Stimulated activated CD4-positive, alpha-beta T cell treated with anti-CD3 and anti-CD28 coated beads, Interleukin-1b, Interleukin-23, amount 100 ng/mL, for 48 hours (primary cell): ENCODE results near the gene ZNF311.
"Not testable (repeated sequence)": the region's sequence is repeated elsewhere in the genome, so short reads cannot be mapped to it uniquely, and the experiment has no call there.

Experiments
- DNase-seq: peaks from one replicate; pipeline ENCODE4 v3.0.0-alpha.2; 2020

The ZNF311 gene

DNA sequence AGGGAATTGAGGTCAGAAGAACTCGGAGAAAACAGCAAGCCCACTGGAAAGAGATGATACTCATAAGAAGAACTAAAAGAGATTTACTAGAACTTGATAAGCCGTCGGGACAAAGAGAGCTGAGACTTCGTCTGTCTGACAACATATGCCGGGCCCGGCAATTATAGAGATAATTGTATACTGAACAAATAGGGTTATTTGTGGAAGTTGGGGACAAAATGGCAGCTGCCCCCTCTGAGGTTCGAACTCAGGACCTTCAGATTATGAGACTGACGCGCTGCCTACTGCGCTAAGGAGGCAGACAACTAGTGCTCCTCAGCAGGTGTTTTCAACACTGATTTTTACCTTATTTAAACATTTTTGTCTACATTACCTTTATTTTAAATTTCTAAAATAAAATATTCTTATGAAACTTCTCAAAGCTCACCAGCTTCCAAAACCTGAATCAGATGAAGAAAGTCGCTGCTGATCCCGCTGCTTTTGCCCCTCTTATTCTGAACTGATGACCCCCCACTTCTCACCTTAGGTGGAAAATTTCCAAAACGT is 52.0 kb downstream of the ZNF311 start:
- peak; percentile 70 for DNase-seq

DNA sequence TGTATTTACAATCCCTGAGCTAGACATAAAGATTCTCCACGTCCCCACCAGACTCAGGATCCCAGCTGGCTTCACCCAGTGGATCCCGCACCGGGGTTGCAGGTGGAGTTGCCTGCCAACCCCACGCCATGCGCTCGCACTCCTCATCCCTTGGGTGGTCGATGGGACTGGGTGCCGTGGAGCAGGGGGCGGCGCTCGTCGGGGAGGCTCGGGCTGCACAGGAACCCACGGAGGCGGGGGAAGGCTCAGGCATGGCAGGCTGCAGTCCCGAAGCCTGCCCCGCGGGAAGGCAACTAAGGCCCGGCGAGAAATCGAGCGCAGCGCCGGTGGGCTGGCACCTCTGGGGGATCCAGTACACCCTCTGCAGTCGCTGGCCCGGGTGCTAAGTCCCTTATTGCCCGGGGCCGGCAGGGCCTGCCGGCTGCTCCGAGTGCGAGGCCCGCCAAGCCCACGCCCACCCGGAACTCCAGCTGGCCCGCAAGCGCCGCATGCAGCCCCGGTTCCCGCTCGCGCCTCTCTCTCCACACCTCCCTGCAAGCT is 55.4 kb downstream of the ZNF311 start:
- DNase-seq: not testable (repeated sequence)

DNA sequence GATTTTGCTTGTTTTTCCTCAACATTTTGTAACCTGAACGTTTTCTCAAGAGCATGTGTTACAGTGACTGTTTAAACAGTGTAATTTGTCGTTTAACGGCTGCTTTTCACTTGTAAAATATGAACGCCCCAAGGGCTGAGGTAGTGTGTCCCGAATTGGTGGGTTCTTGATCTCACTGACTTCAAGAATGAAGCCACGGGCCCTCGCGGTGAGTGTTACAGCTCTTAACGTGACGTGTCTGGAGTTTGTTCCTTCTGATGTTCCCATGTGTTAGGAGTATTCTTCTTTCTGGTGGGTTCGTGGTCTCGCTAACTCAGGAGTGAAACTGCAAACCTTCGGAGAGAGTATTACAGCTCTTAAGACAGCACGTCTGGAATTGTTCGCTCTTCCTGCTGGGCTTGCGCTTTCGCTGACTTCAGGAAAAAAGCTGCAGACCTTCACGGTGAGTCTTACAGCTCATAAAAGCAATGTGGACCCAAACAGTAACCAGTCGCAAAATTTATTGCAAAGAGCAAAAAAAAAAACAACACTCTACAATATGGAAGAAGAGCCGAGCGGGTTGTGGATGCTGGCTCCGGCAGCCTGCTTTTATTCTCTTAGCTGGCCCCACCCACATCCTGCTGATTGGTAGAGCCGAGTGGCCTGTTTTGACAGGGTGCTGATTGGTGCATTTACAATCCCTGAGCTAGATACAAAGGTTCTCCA is 56.2 kb downstream of the ZNF311 start:
- no peak for DNase-seq

DNA sequence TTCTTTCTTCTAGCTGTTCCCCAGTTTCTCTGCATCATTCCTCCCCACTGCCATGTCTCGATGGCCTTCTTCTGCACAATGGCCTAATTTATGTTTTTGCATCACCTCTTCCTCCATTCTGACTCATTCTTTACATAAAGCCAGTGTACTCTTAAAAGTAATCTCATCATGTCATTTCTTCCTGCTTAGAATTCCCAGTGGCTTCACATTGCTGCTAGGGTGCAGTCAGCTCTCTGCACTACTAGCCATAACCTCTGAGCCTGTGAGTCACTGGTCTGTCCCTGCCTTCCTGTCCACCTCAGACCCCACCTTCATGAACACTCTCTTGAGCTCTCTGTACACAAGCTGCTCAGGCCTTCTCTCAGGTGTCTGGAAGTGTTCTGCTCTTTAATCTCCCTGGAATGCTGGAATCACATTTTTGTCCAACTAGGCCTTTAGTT is 57.3 kb downstream of the ZNF311 start:
- DNase-seq: no peak

DNA sequence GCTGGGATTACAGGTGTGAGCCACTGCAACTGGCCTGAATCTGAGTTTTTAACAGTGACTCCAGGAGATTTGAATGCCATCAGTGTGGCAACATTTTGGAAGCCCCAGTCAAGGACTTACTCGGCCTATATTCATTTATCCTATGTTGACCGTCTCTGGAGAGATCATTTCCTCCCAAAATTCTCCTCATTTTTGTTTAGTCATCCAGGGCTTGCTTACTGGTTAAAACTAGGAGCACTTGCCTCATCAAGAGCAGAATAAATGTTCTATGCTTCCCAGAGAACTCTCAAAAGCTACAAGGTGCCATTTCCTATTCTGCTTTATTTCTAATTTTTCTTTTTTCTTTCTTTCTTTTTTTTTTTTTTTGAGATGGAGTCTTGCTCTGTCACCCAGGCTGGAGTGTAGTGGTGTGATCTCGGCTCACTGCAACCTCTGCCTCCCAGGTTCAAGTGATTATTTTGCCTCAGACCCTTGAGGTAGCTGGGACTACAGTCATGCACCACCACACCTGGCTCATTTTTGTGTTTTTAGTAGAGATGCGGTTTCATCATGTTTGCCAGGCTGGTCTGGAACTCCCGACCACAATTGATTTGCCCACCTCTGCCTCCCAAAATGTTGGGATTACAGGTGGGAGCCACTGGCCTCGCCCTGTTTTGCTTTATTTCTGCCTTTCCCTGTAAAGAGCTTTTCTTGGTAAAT is 57.9 kb downstream of the ZNF311 start:
- DNase-seq: no peak

DNA sequence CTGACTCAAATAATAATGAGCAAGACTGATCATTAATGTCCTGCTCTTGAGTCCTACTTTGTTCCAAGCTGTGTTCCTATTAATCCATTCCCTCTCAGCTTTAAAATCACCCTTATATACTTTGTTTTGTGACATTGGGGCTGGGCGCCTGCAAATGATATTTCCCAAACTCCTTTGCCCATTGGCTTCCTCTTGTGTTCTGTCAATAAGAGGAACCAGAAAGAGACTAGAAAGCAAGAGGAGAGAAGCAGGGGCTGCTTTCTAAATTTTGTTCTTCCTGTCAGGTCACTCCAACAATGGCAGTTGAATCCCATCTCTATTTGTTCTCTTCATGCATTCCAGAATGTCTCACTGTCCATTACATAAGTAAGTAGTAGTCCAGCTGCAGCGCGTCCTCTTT is 59.8 kb downstream of the ZNF311 start:
- no peak for DNase-seq
